Stimulated activated naive CD8-positive, alpha-beta T cell treated with anti-CD3 and anti-CD28 coated beads, Interleukin-15, Interleukin-2, amounts not matched to agents 100 U/mL and 50 U/mL, for 24 hours (primary cell): Measurements from ENCODE around the gene TOB2.

Experiments used
- ATAC-seq: fragments of 150-1000 bp; cut with Tn5 transposase; one replicate; pipeline ENCODE4 v1.10.0; 2021
- DNase-seq: peaks from one replicate; pipeline ENCODE4 v3.0.0; 2021

Gene TOB2, protein sequence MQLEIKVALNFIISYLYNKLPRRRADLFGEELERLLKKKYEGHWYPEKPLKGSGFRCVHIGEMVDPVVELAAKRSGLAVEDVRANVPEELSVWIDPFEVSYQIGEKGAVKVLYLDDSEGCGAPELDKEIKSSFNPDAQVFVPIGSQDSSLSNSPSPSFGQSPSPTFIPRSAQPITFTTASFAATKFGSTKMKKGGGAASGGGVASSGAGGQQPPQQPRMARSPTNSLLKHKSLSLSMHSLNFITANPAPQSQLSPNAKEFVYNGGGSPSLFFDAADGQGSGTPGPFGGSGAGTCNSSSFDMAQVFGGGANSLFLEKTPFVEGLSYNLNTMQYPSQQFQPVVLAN

DNA sequence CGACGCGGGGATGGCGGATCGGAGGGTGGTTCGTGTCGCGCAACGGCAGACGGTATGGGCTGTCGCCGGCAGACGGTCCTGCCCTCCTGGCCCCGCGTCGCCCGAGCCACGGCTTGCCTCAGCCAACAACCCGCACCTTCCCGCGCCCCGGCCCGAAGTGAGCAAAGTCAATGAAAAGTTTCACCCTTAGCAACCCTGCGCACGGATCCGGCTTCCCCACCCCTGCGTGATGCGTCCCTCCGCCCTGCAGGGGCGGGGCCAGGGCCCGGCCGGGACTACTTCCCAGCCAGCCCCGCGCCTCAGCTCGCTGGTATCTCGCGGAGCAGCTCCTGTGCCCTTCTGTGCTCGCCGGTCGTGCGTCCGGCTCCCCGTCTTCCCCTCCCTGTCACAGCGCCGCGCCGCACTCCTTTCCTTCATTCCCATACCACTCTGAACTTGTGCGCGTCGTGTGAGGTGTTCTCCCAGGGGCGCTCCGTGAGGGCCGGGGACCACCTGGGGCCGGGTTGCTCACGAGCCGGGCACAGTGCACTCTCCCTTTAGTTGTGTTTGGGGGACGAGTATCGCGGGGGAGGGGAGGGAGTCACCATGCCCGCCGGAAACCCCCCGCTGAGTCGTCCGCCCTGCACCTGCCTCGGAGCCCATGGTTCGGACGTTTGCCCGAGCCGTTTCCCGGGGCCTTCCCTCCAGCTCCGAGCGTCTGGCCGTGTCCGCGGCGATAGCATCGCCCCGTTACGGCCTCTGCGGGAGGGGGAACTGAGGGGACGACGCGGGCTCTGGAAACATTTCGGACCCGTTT, at the start of gene TOB2:
Gene TOB2 (minus strand): TSS at position 163 of the 796 bp plus-strand sequence. CDS start 9,456 bp downstream, outside the sequence.
- ATAC-seq, result peak; percentile 62

DNA sequence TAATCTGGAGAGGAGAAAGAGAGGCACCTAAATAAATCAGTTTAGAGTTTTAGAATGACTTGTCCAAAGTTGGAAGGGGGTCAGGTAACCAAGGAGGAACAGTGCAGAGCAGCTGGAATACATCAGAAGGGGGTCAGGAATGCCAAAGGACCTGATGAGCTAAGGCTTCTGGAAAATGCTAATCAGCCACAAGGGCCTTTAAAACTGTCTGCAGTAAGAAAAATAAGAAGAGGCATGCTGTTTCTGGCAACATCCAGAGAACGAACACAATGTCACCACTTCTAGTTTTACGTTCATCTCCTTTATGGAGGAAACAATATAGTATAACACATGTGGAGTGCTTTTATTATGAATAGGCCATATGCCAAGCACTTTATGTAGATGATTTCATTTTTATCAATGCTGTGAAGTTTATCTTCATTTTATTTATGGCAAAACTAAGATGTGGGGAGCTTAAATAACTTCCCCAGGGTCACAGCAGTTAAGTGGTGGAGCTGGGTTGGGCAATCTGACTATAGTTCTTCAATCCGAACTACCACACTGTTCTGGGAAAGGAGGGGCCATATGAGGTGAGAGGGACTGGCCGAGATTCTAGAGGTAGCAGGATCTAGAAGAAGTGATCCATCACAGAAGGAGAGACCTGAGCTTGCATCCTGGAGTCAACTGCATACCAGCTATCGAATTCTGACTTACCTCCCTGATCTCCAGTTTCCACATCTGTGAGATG, 44.9 kb upstream of the TOB2 start:
- DNase-seq (no peak), ATAC-seq (no peak)

More for the DNA sequence above, at the start of gene TOB2:
- peak; percentile 96 for DNase-seq

DNA sequence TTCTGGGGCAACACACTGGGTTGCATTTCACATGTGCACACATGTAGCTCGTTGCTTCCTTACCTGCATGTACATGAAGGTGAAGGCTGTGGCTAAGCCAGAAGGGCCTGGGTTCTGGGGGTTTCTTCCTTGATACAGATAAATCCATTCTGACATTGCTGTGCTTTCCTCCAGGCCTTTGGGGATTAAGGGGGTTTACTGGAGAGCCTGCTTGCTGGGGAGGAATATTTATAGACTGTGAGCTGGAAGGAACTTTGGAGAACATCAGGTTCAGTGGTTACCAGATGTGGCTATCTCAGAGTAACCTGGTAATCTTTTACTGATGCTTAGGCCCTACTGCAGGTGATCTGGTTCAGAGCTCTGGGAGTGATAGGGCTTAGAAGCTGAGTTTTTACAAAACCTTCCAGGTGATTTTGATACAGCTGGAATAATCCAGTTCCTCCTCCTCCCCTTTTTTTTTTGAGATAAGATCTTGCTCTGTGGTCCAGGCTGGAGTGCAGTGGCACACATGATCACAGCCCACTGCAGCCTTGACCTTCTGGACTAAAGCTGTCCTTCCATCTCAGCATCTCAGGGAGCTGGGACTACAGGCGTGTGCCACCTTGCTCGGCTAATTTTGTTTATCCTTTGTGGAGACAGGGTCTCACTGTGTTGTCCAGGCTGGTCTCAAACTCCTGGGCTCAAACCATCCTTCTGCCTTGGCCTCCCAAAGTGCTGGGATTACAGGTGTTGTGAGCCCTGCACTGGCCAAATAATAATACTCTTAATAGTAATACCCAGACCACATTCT, 42.2 kb upstream of the TOB2 start:
- ATAC-seq (no peak), DNase-seq (no peak)

DNA sequence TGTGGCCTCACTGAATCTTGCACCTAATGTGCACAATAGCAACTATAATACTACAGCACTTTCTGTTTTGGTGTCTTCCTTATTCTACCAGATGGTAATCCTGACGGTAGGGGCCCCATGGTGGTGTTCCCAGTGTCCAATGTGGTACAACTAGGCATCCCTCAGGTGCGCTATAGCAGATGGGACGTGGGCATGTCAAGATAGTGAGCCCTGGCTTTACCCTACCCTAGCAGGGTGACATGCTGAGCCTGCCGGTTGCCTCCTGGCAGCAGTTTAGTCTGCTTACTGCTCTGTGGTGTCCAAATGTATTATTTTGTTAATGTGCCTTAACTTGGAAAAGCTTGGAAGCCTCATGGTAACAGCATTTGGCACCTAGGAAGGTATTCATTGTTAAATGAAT, 41.5 kb upstream of the TOB2 start:
- DNase-seq (no peak), ATAC-seq (no peak)

DNA sequence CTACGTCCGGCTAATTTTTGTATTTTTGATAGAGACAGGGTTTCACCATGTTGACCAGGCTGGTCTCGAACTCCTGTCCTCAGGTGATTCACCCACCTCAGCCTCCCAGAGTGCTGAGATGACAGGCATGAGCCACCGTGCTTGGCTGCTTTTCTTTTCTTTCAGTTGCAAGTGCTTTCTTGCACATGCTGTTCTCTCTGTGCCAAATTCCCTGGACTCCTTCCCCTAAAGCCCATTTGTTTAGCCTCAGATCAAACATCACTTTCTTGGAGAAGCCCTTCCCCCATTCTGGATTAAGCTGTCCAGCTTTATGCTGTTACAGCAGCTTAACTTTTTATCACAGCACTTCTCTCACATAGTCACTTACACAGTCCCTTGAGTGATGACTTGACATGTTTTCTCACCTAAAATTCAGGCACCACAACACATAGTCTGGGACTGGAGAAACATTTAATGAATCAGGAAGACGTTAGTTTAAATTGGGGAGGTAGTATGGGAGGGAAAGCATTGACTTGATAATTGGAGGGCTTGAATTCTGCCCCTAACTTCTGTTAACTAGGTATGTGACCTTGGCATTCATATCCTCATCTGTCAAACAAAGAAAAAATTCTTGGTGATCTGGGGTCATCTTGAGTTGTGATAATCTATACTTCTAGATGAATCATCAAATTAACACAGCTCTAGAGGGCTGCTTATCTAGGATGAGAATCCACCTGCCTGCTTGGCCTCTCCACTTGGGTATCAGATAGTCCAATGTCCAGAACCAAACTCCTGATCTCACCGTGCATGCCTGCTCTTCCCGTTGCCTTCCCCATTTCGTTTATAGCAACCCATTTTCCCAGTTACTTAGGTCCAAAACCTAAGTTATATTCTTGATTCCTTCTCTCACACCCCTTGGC, 40.7 kb upstream of the TOB2 start:
- no peak for ATAC-seq
- DNase-seq, result no peak

DNA sequence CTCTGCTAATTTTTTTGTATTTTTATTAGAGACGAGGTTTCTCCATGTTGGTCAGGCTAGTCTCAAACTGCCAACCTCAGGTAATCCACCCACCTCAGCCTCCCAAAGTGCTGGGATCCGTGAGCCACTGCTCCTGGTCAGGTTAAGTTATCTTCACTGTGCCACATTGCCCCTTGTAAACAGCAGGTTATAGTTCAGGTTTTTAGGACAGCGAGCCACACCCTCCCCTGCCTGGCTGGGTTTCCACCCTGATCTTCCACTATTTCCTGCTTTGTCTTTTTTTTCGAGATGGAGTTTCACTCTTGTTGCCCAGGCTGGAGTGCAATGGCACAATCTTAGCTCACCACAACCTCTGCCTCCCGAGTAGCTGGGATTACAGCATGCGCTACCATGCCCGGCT, 38.4 kb upstream of the TOB2 start:
- DNase-seq, result no peak
- no peak for ATAC-seq

DNA sequence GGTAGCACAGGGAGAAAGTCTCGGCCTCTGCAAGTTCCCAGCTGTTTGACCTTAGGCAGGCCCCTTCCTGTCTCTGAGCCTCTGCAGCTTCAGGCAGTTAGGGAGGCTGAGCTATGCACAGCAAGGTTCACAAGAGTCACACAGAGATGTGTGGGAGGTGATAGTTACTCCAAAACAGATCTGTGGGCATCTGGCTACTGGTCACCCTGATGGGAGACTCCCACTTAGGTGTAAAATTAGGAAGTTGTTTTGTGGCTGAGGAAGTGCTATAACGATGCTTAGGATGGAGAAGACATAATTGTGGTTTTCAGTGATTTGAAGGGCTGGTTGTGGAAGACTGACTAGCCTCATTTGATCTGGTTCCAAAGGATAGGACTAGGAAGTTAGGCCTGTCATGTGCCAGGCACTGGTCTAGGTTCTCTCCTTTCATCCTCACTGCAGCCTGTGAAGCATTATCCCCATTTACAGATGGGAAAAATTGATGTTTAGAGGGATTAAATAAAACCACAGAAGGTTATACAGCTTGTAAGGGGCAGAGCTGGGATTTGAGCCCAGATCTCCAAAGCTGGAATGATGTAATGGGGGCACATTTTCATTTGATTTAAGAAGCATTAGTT, 35.8 kb upstream of the TOB2 start:
- ATAC-seq, result no peak
- DNase-seq, result no peak

DNA sequence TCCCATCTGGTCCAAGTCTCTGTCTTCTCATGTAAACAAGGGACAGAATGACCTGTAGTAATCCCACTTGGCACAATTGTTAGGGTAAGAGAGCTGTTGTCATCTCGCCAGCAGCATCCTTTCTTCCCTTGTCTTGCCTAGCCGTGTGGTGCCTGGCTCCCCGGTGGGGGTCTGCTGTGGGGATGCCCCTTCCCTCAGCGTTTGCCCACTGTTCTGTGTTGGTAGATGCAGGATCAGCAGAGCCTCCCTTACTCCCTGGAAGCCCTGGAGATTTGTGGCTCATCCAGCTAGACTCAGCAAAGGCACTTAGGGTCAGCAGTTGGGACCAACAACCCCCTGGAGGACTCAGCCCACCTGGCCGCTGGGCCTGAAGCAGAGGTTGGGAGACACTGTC, 35.3 kb upstream of the TOB2 start:
- ATAC-seq (no peak), DNase-seq (no peak)

DNA sequence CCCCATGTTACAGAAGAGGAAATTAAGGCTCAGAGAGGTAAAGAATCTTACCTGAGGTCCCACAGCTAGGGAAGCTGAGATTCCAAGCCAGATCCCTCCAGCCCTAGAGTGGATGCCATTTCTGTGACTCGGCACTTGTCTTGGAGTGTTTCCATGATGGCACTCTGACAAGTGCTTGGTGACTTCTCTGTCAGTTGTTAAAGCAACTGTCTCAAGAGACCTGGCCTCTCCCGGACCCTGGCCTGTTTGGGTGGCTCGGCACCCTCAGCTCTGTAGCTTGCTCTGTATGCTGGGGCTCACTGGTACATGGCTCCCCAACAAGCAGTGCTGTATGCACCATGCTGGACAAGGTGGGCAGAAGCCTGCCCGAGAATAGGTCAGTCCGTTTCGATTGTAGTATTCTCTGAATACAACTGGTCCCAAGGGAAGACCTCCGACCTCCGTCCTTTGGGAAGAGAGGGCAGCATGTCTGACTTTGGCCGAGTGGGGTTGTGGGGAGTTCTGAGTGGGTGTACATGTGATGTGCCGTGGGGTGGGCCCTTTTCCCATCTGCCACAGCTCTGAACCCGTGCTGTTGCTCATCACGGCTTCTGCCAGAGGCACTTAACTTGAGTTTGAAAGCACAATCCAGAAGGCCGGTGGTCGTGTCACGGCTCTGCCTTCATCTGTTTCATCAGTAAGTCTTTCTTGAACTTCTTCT, 34.7 kb upstream of the TOB2 start:
- DNase-seq (no peak), ATAC-seq (no peak)

DNA sequence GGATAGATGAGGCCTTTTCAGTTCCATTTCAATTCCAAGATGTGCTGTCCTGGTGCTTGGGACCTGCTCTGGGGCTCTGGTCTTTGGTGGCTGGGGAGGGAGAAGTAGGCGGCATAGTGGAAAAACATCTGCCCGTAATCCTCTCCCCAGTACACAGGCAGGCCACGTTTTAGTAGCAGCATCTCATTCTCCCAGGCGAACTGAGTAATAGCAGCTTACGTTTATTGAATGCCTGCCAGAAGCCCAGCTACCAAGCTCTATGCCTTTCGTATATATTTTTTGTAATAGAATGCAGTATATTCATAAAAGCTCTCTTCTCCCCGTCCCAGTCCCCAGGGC, 33.8 kb upstream of the TOB2 start:
- ATAC-seq, result no peak
- no peak for DNase-seq

DNA sequence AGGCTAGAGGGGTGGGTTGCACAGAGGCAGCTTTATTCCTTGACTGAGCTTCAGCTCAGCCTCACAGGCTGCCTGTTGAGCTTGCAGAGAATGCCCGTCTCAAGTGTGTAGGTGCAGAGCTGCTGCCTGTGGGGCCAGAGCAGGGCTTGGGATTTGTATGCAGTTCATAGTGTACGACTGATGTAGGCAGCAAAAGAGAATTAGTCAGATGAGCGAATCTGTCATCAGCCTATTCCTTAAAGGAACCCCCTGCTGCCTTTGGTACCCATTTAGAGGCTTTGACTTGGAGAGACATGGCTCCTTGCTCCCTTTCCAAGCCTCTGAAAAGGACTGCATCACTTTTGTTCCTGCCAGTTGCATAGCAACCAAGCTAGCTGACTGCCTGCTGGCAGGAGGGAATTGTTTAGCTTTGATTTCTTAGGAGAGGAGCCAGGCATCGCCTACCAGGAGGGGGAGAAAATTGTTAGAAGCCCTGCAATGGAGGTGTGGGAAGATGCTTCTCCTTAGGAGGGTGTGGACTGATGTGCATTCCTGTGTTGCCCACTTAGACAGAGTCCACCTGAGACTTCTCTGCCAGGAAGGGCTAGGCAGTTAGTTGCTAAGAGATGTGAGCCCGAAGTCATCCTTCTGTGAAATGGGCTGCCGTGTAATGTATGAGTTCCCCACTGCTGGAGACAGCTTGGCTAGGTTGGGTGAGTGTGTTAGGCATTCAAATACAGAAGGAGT, 33.2 kb upstream of the TOB2 start:
- DNase-seq (no peak), ATAC-seq (no peak)

DNA sequence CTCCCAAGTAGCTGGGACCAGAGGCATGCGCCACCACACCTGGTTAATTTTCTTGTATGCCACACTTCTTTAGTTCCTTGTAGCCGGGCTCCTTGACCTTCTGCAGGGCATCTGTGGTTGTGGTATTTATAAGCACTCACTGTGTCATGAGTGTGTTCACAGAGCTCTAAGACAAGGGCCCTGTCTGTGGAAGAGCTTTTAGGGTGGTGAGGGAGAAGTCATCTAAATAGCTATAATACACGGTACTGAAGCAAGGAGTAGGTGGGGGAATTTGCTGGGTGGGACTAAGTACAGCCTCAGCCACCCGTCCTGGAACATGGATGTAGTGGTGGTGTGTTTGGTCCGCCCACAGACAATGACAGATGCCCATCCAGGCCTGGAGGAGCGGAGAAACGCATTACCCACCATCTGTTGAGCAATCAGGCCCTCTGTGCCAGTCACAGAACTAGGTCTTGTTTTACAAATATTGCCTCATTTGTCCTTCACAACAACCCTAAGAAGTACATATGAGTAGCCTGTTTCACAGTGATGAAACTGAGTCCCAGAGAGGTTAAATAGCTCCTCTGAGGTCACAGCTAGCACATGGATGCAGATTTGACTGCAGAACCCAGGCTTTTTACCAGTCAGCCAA, 32.4 kb upstream of the TOB2 start:
- DNase-seq (peak; percentile 22), ATAC-seq (peak; percentile 80)

DNA sequence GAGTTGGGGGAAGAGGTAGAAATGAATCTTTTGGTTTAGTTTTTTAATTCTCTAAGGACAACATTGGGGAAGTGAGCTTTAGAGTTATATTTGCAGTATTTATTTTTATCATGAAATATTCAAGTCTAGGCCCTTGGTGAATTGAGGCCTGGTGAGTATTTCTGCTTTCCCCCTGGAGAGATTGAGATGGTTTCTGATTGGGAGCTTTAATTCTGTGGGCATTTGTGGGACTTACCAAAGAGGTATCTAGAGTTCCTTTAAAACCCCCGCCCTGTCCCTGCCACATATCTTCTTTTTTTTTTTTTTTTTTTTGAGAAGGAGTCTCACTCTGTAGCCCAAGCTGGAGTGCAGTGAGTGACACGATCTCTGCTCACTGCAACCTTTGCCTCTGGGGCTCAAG, 31.9 kb upstream of the TOB2 start:
- DNase-seq, result no peak
- peak; percentile 21 for ATAC-seq

DNA sequence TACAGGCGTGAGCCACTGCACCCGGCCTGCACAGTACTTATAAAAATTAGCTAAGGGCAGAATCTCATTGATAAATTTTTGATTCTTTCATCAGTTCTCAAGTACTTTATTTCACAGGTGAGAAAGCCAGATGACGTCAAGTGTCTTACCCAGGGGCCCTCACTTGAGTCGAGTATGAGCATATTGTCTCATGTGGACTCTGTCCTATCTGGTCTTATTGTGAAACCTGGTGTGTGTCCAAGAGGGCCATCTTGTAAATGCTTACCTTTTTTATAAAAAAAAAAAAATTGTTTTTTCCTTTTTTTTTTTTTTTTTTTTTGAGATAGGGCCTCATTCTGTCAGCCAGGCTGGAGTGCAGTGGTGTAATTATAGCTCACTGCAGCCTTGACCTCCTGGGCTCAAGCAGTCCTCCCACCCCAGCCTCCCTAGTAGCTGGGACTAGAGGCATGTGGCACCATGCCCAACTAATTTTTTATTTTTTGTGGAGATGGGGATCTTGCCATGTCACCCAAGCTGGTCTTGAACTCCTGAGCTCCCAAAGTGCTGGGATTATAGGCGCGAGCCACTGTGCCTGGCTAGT, 28.4 kb upstream of the TOB2 start:
- DNase-seq, result no peak
- no peak for ATAC-seq

DNA sequence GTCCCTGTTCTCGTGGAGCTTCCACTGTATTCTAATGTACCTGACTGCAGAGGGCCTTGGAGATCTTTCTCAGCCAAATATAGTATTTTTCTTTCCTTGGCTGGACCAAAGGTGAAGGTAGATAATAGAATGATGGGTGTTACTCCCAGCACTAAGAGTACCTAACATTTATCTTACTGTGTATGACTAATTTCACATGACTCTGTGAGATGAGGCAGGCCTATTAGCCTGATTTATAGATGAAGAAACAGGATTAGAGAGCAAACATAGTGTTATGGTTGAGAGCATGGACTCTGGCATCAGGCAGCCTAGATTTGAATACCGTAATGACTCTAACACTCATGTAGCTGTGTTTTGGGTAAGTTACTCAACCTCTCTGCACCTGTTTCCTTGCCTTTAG, 25.0 kb upstream of the TOB2 start:
- DNase-seq, result no peak
- no peak for ATAC-seq

DNA sequence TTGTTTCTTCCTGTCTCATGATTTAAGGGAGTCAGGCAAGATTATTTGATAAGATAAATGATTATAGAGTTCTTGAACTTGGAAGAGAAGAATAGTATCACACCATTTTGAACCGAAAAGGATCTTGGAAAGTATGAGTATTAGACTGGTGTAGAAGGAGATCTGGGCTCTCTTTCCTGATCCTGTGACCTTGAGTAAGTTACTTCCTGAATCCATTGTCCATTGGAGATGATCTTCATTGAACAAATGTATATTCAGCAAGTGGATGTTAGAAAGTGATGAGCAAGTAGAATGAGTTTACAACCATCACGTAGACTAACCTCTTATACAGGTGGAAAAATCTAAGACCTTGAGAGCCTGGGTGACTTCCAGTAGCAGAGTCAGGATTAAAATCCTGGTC, 24.3 kb upstream of the TOB2 start:
- no peak for DNase-seq
- no peak for ATAC-seq

DNA sequence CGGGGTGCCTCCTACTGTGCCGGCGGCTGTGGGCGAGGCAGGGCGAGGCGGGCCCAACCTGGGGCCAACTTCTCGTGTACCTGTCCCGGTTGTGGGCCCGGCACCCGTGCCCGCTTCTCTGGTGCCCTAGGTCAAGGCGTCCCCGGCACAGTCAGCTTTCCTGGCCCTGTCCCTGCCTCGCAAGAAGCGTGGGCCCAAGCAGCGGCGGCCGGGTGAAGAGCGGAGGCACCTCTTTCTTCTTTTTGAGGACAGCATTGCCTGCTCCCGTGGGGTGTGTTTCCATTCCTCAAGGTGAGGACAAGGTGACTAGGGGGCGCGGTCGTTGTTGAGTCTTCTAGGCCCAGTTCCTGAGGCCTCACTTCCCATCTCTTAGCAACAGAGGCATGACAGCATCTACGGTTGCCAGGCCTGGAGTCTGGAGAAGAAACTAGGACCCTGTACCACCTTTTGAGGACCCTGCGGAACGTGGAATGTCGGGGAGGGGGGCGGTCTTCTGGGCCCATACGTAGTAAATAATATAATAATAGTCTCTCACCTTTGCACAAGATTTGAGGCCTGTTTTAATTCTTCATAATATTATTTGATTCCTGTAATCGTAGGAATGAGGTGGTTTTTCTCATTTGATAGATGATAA, 22.7 kb upstream of the TOB2 start:
- ATAC-seq, result peak; percentile 16
- no peak for DNase-seq
